GM21723 (cell line): ENCODE results near the gene AGAP1.

ENCODE experiments used
- ATAC-seq: cut with Tn5 transposase; IDR thresholded peaks from one replicate; pipeline ENCODE4 v1.9.1; 2021; ENCODE audit warnings: mild to moderate bottlenecking, moderate library complexity; ENCODE audit not compliant: unreplicated experiment

Gene AGAP1

GRCh38 chr2:236008006-236008405 lies 514.2 kb downstream of the AGAP1 start:
- no peak for ATAC-seq

GRCh38 chr2:236008857-236009256 lies 515.0 kb downstream of the AGAP1 start:
- ATAC-seq: no peak

GRCh38 chr2:236010920-236011685 lies 517.3 kb downstream of the AGAP1 start:
- ATAC-seq: no peak

- ATAC-seq: no peak
Observed at GRCh38 chr2:236012155-236012554, 518.3 kb downstream of the AGAP1 start.

- ATAC-seq: no peak
Observed at GRCh38 chr2:236014408-236015131, 520.7 kb downstream of the AGAP1 start.

GRCh38 chr2:236015171-236015570 lies 521.3 kb downstream of the AGAP1 start:
- no peak for ATAC-seq

- no peak for ATAC-seq
Observed at GRCh38 chr2:236016496-236016895, 522.7 kb downstream of the AGAP1 start.

GRCh38 chr2:236017446-236017845 lies 523.6 kb downstream of the AGAP1 start:
- no peak for ATAC-seq

- ATAC-seq: no peak
Observed at GRCh38 chr2:236019434-236019833, 525.6 kb downstream of the AGAP1 start.

GRCh38 chr2:236021499-236022057 lies 527.7 kb downstream of the AGAP1 start:
- ATAC-seq: no peak

- no peak for ATAC-seq
Observed at GRCh38 chr2:236022128-236022527, 528.3 kb downstream of the AGAP1 start.

GRCh38 chr2:236025892-236026291 lies 532.0 kb downstream of the AGAP1 start:
- ATAC-seq: no peak

GRCh38 chr2:236026841-236027240 lies 533.0 kb downstream of the AGAP1 start:
- no peak for ATAC-seq

GRCh38 chr2:236028066-236028465 lies 534.2 kb downstream of the AGAP1 start:
- ATAC-seq: no peak

- no peak for ATAC-seq
Observed at GRCh38 chr2:236033462-236033861, 539.6 kb downstream of the AGAP1 start.

- no peak for ATAC-seq
Observed at GRCh38 chr2:236034974-236035373, 541.1 kb downstream of the AGAP1 start.

GRCh38 chr2:236036045-236036444 lies 542.2 kb downstream of the AGAP1 start:
- no peak for ATAC-seq

- no peak for ATAC-seq
Observed at GRCh38 chr2:236038096-236038495, 544.3 kb downstream of the AGAP1 start.

- no peak for ATAC-seq
Observed at GRCh38 chr2:236040600-236041328, 546.9 kb downstream of the AGAP1 start.

GRCh38 chr2:236041616-236042015 lies 547.8 kb downstream of the AGAP1 start:
- no peak for ATAC-seq

- ATAC-seq: no peak
Observed at GRCh38 chr2:236042087-236042486, 548.2 kb downstream of the AGAP1 start.
